Esophagus mucosa (tissue), 1 donor: ENCODE data around the gene RGSL1. TPM values are rescaled to one million over a fixed set of nuclear protein-coding genes. Genes with fewer than 3 reads are reported as not detected.
"Not testable (repeated sequence)": the region's sequence is repeated elsewhere in the genome, so short reads cannot be mapped to it uniquely, and the experiment has no call there.

Experiments
- ATAC-seq: fragments of 200-7000 bp; cut with Tn5 transposase; one replicate; pipeline ENCODE4 v1.9.1; 2020
- total RNA-seq: library from RNA; stranded (reverse); gene quantifications from one replicate; pipeline ENCODE4 v1.2.4, GENCODE V29; 2023
- donor health status: DM: yes; HTN: yes; CAD: no.

The RGSL1 gene
- total RNA-seq, 1 donor from 2014 or later = not detected

DNA sequence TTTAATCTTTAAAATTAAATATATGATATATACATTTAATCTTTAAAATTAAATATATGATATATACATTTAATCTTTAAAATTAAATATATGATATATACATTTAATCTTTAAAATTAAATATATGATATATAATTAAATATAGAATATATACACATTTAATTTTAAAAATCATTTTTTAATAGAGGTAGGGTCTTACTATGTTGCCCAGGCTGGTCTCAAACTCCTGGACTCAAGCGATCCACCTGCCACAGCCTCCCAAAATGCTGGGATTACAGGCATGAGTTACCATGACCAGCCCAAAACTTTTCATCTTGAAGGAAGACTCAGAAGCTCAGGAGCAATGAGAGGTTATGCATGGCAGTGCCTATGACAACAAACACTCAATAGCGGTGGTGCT is 2.8 kb upstream of the RGSL1 start:
- not testable (repeated sequence) for ATAC-seq

DNA sequence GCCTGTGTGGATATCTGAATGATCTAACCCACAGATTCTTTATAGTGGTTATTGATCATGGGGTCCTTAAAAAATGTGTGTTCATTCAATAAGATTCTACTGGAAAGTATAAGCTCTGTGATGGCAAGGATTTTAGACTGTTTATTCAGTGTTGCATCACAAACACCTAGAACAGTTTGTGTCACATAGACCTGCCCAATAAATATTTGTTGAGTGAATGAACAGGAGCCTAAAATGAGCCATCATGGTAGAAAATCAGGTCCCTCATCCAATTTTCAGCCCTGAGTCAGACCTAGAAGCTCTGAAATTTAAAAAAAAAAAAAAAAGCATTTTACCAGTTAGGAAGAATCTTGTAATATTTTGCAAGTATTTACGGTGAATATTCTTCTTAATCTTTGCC is 2.3 kb upstream of the RGSL1 start:
- ATAC-seq = no peak

DNA sequence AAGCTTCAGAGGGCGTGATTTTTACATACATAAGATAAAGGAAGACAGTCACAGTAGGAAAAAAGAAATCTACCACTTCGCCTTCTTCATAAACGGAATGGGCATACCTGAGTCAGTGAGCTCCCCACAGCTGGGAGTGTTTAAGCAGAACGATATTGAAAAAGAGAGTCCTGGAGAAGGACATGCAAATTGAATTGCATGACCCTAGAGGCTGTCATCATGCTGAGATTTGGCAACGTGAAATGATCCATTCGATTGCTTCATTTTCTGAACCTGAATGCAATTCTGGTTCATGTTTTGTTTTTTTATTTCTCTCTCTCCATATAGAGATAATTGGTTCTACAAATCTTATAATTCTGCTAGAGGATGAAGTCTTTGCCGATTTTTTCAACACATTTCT is 3.7 kb downstream of the RGSL1 start:
- ATAC-seq = no peak

DNA sequence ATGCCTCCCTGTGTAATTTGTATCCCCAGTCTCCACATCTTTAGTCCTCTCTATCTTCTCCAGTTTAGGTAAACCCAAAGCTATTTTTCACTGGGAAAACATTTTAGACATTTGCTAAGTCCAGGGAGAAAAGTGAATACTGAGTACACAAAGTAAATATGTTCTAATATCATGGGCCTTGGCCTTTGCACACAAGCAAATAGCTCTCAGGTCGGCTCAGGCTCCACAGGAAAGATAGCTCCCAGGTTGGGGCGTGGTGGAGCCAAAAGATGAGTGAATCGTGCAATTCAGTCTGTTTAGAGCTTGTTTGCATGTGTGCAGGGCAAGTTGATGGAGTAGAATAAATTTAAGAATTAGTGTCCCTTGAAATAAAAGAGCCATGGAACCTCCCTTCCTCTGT is 7.9 kb downstream of the RGSL1 start:
- ATAC-seq = no peak

DNA sequence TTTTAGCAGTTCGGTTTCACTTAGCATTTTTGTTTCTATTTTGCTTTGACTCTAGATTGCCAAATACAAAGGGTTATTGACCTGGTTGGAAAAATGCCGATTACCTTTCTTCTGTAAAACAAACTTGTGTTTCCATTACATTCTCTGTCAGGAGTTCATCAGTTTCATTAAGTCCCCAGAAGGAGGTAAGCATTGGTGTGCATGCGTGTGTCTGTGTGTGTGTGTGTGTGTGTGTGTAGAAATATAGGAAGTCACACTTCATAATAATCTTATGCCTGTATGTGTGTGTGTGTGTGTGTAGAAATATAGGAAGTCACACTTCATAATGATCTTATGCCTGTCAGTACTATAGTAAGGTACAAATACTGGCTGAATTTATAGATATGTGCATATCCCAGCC is 10.0 kb downstream of the RGSL1 start:
- ATAC-seq = no peak

DNA sequence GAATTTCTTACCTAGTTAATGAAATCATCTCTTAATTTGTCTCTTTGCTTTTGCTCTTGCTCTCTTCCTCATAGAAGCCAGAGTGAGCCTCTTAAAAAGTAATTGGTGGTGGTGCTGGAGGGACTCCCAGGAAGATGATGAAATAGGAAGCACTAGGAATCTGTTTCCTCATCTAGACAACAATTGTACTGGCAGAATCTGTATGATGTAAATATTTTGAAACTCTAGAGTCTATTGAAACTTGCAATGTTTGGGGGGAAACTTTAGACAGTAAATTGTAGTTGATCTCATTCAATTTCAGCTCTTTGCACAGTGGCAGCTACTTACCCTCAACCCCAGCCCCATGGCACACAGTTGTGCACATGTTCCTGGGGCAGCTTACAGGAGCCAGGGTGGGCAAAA is 10.6 kb downstream of the RGSL1 start:
- no peak for ATAC-seq

DNA sequence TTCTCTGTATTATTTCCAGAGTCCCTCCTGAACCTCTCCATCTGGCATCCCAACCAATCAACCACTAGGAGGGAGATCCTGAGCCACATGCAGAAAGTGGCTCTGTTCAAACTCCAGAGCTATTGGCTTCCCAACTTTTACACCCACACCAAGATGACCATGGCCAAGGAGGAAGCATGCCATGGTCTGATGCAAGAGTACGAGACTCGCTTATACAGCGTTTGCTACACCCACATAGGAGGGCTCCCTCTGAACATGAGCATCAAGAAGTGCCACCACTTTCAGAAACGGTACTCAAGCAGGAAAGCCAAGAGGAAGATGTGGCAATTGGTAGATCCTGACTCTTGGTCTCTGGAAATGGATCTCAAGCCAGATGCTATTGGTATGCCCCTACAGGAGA is 23.6 kb downstream of the RGSL1 start:
- ATAC-seq = no peak

DNA sequence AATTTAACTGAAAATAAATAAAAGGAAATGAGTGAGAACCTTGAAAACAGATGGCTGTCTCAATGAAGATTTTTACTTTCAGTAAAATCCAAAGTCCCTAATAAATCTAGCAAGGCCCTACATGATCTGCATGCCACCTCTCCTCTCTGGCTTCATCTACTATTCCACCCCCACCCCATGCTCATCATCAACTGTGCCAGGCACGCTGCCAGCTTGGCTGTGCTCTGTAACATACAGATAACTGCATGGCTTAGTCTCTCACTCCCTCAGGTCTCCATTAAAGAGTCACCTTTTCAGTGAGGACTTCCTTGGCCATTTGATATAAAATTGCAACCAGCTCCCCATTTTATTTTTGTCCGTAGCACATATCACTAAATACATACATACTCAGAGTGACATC is 26.7 kb downstream of the RGSL1 start:
- ATAC-seq = no peak

DNA sequence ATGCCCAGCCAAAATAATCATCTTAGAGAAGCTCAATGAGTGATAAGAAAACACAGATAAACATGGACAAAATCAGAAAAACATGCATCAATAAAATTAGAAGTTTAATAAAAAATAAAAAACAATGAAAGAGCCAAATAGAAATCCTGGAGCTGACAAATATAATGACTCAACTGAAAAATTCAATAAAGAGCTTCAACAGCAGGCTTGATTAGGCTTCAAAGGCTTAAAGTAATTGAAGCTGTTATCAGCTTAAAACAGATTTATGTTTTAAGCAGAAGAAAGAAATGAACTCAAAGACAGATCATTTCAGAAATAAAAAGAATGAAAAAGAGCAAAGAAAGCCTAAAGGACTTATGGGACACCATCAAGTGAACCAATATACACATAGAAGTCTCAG is 28.3 kb downstream of the RGSL1 start:
- ATAC-seq = no peak

DNA sequence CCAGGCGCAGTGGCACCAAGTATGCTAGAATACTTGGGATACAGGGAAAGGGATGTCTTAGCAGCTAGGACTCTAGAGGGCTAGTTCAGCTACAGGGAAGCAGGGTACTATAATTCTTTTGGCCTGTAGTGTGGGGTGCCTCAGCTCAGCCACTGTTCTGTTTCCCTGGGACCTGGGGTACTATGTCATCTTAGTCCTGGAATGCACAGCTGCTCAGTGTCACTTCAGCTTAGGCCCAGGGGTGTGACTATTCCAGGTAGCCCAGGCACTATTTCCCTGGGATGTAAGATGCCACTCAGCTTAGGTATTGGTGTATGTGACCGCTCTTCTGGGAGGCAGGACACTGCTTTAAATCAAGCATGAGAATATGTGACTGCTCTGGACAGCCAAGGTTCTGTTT is 34.1 kb downstream of the RGSL1 start:
- ATAC-seq = no peak

DNA sequence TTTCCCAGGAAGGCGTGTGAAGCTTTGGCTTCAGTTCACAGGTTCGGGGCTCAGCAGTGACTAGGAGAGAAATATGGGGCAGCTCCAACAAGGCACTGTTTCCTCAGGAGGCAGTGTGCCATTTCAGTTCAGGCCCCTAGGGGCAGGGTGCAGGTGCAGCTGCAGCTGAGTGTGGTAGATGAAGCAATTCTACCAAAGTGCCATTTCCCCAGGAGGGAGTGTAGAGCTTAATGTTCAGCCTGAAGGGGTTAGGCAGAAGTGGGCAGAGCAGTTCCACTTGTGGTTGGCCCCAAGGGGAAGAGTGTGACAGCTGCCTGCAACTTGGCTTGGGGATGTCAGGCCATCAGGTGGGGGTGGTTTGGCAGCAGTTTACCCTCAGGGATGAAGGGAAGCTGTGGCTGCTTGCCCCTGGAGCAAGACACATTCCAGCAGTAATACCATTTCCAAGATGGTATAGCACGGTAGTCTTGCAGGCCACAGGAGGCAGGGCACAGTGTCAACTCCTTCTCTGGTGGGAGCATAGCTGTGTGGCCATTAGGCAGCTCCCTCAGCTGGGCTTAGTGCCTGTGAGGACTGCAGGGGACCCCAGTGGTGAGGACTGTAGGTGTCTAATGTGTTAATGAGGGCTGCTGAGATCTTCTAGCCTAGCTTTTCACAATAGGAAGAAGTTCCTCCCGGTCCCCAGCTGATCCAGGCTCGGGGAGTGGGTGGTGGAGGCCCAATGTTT is 34.7 kb downstream of the RGSL1 start:
- peak; percentile 73 for ATAC-seq

DNA sequence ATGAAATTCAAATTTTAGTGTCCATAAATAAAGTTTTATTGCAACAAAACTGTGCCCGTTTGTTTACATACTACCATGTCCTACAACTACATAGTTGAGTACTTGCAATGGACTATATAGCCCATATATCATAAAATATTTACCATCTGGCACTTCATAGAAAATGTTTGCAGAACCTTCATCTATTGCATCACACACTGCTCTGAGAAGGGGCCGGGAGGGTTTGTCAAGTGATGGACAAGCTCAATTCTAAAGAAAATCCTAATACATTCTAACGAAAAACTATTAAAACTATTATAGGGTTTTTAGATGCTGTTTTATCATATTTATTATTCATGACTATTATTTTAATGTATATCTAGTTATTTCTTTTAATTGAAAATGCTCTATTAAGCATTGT is 35.9 kb downstream of the RGSL1 start:
- no peak for ATAC-seq

DNA sequence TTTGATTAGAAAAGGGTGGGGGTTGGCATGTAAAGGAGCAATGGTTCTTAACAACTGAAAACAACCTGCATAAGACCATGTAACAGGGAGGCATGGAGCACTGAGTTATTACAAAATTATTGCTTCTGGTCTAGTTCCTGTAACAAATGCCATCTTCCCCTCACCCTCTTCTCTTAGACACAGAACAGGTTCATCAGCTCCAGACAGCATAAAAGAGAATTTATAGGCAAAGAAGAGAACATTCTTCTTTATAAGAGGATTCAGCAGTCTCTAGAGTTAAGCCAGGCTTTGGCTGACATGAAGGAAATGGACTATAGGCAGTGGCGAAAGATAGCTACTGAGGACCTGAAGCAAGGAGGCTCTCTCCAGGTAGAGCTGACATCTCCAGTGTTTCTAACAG is 38.9 kb downstream of the RGSL1 start:
- ATAC-seq = no peak

DNA sequence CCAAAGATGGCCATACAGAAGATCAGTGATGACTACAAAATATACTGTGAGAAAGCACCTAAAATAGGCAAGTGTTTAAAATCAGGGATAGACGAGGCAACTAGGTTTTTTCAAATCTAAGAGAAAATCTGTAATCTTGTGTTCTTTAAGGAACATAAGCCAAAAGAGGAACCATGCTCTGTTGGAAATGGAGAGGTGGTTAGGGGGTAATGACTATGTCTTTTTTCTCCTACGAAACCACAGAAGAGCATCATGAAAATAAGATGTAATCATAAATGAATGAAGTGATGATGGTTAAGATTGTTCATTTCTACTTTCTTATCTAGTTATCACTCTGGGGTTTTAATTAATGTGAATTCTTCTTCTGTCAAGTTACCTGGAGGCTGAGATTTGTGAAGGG is 43.1 kb downstream of the RGSL1 start:
- no peak for ATAC-seq

DNA sequence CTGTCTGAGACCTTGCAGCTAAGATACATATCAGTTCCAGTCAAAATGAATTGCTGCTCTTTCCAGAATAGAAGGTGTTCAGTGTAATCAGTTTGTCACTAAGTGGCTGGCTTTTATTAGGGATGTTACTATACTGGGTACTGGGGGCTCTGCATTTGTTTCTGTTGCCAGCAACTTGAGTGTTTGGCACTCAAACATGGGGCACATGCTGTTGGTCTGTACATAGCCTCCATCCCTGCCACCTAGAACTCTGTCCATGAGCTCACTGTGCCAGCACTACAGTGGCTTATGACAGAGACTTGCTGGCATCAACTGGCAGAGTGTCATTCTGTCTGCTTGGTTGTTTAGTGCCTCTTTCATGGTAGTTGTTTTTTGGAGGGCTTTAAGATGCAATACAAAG is 45.1 kb downstream of the RGSL1 start:
- no peak for ATAC-seq

DNA sequence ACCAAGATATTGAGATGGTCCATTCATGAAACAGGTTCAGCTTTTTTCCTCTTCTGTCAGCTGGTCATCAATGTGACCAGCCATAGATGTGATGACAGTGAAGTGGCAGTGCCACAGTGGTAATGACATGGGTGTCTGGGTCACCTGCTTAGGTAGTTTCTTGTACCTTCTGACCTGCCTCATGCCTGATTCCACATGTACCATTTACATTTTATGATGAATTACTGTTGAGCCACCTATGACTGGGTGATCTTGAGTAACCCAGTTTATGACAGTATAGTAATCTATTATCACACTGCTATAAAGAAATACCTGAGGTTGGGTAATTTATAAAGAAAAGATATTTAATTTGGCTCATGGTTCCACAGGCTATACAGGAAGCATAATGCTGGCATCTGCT is 45.7 kb downstream of the RGSL1 start:
- ATAC-seq = no peak

DNA sequence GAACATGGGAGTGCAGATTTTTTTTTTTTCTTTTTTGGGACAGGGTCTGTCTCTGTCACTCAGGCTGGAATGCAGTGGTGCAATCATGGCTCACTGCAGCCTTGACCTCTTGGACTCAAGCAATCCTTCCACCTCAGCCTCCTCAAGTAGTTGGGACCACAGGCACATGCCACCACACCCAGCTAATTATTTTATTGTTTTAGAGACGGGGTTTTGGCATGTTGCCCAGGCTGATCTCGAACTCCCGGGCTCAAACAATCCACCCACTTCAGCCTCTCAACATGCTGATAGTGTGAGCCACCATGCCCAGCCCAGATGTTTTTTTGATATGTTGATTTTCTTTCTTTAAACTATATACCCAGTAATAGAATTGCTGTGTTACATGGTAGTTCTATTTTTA is 57.7 kb downstream of the RGSL1 start:
- no peak for ATAC-seq

DNA sequence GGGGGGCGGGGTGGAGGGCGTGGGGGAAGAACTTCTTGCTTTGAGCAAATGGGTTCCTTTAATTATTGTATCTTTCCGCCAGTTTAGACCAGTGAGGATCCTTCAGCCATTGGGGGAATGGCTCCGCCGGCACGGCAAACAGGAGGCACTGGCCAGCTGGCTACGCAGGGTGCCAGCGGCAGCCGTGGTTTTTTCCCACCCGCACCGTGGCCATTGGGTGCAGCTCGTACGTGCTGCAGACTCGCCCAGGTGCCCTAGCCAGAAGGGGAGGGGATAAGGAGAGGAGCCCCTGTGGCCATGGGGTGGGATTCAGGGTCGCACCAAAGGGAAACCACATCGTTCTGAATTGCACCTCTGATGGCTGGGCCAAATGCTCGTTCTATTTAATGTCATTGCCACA is 65.6 kb downstream of the RGSL1 start:
- ATAC-seq = no peak

DNA sequence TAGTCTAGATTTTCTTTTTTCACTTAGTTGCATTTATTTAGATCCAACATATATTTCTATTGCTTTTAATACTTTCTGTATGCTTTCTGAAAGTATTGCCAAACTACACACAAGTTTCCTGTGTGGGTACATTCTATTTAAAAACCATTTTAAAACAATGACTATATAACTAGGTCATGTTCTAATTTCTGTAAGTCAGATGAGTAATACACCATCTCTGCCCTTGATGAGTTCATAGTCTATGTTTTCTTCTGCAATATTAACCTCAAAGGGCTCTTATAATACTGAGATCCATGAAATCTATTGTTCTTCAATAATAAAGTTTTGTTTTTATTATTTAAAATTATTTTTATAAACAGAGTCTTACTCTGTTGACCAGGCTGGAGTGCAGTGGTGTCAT is 70.8 kb downstream of the RGSL1 start:
- no peak for ATAC-seq

DNA sequence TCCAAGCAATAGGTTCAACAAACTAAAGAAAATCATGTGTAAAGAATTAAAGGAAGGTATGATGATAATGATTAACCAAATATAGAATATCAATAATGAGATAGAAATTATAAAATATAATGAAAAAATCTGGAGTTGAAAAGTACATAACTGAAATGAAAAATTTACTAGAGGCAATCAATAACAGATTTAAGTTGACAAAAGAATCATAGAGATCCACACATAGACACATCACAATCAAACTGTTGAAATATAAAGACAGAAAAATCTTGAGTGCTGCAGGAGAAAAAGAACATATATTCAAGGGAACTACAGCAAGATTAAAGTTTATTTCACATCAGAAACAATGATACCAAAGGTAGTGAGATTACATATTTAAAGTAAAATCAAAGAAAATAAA is 75.4 kb downstream of the RGSL1 start:
- ATAC-seq = no peak

DNA sequence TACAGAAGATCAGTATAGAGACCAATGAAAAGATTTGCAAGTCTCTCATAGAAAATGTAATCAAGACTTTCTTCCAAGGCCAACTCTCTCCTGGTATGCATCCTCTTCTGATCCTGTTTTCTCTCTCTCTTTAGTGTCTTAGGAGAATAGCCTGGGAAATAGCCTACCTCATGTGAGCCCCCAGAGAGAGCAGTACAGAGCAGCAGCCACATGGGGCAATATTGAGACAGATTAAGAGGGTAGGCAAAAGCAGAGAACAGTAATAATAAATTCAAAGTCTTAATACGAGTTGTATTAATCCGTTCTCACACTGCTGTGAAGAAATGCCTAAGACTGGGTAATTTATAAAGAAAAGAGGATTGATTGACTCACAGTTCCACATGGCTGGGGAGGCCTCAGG is 77.7 kb downstream of the RGSL1 start:
- no peak for ATAC-seq

DNA sequence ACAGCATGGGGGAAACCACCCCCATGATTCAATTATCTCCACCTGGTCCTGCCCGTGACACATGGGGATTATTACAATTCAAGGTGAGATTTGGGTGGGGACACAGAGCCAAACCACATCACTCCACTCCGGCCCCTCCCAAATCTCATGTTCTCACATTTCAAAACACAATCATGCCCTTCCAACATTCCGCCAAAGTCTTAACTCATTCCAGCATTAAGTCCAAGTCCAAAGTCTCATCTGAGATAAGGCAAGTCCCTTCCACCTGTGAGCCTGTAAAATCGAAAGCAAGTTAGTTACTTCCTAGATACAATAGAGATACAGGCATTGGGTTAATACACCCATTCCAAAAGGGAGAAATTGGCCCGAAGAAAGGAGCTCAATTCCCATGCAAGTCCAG is 78.3 kb downstream of the RGSL1 start:
- not testable (repeated sequence) for ATAC-seq

DNA sequence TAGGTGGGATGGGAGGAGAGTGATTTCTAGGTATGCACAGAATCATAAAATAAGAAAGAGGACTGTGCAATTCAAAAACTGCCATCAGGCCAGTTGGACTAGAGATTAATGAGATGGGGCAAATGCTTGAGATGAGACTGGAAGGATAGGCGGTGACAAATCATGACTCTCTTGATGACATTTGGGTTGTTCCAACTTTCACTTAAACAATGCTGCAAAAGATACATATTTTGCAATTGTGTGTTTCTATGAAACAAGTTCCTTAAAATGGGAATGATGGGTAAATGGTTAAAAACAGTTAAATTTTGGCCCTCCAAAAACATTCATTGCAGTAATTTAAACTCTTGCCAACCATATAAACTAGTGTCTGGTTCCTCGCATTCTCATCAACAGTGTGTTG is 84.0 kb downstream of the RGSL1 start:
- no peak for ATAC-seq

DNA sequence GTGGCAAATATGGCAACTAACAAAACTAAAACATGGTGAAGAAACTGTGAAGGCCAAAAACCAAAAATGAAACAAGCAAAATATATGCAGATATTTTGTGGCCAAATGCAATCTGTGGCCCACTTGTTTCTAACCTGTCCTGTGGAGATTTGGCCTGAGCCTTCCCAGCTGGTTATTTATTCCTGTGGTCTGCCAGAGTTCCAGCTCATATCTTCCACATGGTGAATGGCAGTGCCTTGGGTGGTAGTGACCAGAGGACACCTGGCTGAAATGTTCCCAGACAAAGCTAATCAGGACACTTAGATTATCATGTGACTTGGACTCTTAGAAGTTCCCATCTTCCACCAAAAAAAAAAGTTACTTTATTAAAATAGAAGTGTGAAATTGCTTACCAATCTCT is 99.4 kb downstream of the RGSL1 start:
- ATAC-seq = no peak

DNA sequence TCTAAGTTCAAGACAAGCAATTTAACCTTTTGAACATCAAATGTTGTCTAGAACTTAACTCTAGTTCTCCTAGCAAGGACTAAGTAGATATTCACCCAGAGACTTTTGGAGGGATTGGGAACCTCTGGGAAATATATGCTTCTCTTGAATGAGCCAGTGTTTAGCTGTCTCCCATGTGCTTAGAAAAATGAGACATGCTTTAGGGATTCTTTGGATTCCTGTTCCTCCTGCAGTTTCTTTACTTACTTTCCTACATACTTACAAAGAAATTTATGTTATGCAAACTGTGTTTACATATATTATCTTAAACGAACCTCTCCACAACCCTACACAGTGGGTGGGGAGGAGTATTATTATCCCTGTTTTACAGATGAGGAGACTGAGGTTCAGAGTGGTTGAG is 99.9 kb downstream of the RGSL1 start:
- no peak for ATAC-seq
